HG03045 (cell line): Measurements from ENCODE around the gene BABAM2.
"Not testable (repeated sequence)": the region's sequence is repeated elsewhere in the genome, so short reads cannot be mapped to it uniquely, and the experiment has no call there.

ENCODE experiments used
- ATAC-seq: cut with Tn5 transposase; IDR thresholded peaks from one replicate; pipeline ENCODE4 v1.9.1; 2021; ENCODE audit warnings: mild to moderate bottlenecking, moderate library complexity; ENCODE audit not compliant: unreplicated experiment

BABAM2 gene

GRCh38 chr2:28011322-28011737, 120.8 kb downstream of the BABAM2 start:
- no peak for ATAC-seq

DNA sequence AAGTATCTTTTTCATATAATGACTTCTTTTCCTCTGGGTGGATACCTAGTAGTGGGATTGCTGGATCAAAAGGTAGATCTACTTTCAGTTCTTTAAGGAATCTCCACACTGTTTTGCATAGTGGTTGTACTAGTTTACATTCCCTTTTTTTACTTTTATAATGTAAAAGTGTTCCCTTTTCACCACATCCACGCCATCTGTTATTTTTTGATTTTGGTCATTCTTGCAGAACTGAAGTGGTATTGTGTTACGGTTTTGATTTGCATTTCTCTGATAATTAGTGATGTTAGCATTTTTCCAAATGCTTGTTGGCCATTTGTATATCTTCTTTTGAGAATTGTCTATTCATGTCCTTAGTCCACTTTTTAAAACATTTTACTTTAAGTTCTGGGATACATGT, 127.9 kb downstream of the BABAM2 start:
- ATAC-seq, result not testable (repeated sequence)

DNA sequence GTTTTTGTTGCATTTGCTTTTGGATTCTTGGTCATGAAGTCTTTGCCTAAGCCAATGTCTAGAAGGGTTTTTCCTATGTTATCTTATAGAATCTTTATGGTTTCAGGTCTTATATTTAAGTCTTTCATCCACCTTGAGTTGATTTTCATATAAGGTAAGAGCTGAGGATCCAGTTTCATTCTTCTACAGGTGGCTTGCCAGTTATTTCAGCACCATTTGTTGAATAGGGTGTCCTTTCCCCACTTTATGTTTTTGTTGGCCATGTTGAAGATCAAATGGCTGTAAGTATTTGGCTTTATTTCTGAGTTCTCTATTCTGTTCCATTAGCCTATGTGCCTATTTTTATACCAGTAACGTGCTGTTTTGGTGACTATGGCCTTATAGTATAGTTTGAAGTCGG, 129.0 kb downstream of the BABAM2 start:
- not testable (repeated sequence) for ATAC-seq

GRCh38 chr2:28021898-28022297, 131.4 kb downstream of the BABAM2 start:
- ATAC-seq, result no peak

DNA sequence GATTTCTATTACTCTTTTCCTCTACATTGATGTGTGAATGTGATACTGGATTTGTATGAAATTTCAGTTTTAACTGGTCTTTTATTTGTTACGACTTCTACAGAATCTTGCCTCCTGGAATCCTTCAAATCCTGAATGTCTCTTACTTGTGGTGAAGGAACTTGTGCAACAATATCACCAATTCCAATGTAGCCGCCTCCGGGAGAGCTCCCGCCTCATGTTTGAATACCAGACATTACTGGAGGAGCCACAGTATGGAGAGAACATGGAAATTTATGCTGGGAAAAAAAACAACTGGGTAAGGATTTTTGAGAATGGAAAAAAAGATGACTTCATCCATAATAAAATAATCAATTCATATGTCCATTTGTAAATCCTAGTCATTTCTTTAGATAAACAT, 134.6 kb downstream of the BABAM2 start:
- ATAC-seq, result no peak

- ATAC-seq, result not testable (repeated sequence)
Measured at GRCh38 chr2:28026230-28026629, 135.7 kb downstream of the BABAM2 start.

DNA sequence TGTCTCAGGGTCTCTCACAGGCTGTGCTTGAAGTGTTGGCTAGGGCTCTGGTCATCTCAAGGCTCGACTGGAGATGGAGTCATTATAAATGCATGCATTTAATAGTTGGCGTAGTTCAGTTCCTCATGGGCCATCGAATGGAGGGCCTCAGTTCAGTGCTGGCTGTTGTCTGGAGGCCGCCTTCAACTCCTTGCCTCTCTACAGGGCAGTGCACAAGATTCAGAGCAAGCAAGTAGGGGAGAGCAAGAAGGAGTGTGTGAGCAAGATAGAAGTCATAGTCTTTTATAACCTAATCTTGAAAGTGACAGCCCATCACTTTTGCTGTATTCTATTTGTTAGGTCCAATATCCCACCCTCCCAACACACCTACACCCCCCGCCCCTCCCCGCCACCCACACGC, 137.5 kb downstream of the BABAM2 start:
- ATAC-seq, result no peak

GRCh38 chr2:28030600-28030999, 140.1 kb downstream of the BABAM2 start:
- no peak for ATAC-seq

GRCh38 chr2:28032816-28033215, 142.3 kb downstream of the BABAM2 start:
- no peak for ATAC-seq

DNA sequence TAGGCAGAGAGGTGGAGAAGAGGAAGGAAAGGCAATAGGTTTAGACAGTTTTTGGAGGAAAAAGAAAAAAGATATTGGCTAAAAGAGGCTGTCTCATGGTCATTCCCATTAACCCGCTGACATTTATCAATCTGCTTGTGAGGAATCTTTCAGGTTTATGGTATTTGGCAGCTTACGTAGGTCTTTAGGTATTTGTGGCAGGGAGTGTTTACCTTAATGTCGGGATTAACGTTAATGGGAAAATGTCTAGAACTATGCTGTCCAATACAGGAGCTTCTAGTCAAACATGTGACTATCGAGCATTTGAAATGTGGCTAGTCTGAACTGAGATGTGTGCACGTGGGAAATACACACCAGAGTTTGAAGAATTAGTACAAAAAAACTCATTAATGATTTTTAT, 144.2 kb downstream of the BABAM2 start:
- no peak for ATAC-seq

DNA sequence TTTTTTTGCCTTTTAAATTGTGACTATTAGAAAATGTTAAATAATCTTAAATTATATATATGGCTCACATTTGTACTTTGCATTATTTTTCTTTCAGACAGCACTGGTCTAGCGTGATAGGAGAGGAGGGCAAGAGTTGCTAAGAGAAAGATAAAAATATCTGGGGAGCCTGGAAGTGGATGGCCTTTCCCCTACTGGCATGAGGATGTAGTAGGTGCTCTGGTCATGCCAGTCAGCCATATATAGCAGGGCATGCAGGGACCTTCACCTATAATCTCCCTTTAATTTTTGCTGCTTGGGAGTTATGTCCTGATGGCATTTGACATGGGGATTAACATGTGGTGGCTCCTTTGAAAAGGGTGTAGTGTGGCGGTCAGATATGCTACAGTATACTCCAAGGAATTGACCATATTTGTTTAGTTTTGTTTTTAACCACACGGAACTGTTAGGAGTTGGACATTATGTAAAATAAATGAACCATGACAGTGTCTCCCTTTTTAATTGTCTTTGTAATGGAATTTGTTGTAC, 144.7 kb downstream of the BABAM2 start:
- ATAC-seq, result no peak

GRCh38 chr2:28035816-28036215, 145.3 kb downstream of the BABAM2 start:
- ATAC-seq, result no peak

DNA sequence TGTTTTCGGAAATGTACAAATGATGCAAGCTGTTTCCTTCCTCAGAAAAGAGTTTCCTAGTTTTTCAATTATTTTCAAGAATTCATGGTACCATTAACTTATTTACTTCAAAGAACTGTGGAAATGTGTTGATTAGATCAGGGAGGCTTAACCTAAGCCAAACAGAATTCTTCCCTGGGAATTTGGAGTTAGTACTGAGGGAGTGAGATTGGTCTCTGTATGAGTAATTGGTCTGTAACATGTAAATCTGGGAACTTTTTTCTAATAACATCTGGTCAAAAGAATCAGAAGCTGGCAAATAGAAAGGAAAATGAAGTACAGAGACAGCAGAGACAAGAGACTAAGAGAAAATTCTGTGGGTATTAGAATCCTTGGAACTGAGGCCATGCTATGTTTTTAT, 145.8 kb downstream of the BABAM2 start:
- no peak for ATAC-seq

- no peak for ATAC-seq
Measured at GRCh38 chr2:28038722-28039121, 148.2 kb downstream of the BABAM2 start.

DNA sequence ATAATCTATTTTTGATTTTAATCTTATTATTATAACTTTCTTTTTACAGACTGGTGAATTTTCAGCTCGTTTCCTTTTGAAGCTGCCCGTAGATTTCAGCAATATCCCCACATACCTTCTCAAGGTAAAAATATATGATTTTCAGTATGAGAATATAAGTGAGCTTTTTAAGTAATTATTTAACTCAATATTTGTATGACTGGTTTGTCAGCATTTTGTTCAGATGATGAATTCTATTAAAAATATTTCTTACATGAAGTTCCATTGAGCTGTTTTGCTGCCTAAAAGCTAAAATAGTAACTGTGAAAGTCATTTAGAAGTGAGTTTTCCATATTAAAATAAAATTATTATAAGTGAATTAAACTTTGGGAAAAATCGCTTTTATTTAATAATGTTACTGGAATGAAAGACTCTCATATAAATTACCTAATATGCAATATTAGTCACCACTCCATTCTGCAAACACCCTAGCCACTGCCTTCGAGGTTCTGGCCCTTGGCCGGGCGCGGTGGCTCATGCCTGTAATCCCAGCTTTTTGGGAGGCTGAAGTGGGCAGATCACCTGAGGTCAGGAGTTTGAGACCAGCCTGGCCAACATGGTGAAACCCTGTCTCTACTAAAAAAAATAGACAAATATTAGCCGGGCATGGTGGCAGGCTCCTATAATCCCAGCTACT, 155.3 kb downstream of the BABAM2 start:
- ATAC-seq, result no peak

DNA sequence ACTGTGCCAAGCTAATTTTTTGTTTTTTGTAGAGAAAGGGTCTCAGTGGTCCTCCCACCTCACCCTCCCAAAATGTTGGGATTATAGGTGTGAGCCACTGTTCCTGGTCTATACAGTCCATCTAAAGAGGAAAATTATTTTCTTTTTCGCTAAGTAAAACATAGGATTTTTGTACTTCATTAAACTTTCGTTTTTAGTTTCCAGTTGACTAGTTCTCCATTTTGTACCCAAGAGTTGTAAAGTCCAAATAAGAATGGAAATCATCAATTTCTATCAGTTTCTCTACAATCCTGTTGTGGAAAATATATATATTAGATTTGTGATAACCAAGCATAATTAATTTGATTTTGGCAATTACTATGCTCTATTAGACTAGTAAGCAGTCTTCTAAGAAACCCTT, 156.4 kb downstream of the BABAM2 start:
- no peak for ATAC-seq

GRCh38 chr2:28047681-28048080, 157.2 kb downstream of the BABAM2 start:
- no peak for ATAC-seq

GRCh38 chr2:28048341-28048740, 157.8 kb downstream of the BABAM2 start:
- no peak for ATAC-seq

DNA sequence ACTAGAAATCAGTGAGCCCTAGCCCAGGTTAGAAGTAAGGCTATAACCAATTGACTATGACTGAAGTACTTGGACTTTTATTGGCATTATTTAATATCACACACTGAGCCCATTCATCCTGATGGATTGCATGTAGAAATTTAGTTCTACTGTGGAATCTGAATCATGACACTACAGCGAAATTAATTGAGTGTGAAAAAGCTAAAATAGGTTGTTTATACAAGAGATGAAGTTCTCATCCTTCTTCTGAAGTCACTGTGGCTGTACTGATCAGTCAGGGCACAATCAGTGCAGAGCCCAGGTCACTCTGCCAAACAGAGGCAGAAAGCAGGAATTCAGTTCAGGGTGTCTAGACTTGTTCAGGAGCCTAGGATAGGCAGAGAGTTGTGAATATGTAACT, 158.9 kb downstream of the BABAM2 start:
- no peak for ATAC-seq

- ATAC-seq, result no peak
Measured at GRCh38 chr2:28049899-28050298, 159.4 kb downstream of the BABAM2 start.

GRCh38 chr2:28052691-28053090, 162.2 kb downstream of the BABAM2 start:
- no peak for ATAC-seq

GRCh38 chr2:28053597-28053996, 163.1 kb downstream of the BABAM2 start:
- no peak for ATAC-seq

GRCh38 chr2:28054916-28055315, 164.4 kb downstream of the BABAM2 start:
- ATAC-seq, result no peak
